ENCODE results near the gene PLXNA4. TPM values are rescaled to one million over a fixed set of nuclear protein-coding genes. Genes with fewer than 3 reads are reported as not detected.

PLXNA4 gene
- total RNA-seq, 1 experiment from 2014 or later: not detected

GRCh38 chr7:132103718-132104117, 472.6 kb downstream of the PLXNA4 start:
- H3K4me1 Mint-ChIP-seq (ENCODE audit: insufficient read depth, unreplicated experiment): no peaks in the 10 kb centered on the region
- intact Hi-C loops (cut with micrococcal nuclease): no loop called here
- H3K27me3 Mint-ChIP-seq (ENCODE audit: insufficient read depth, unreplicated experiment): no peaks in the 10 kb centered on the region
- H3K27ac Mint-ChIP-seq (ENCODE audit: low read depth, unreplicated experiment): no peak overlapping the region
- H3K4me3 Mint-ChIP-seq (ENCODE audit: unreplicated experiment): no peak overlapping the region
- CTCF ChIA-PET: no interaction called here
- POLR2A ChIA-PET: no interaction called here
- TF ChIP-seq CTCF (IDR thresholded peaks at IDR 0.05; ENCODE audit: unreplicated experiment): no peak
- no TSS peak for BruUV-seq (replicated peaks)
- no peaks in the 10 kb centered on the region for H3K9me3 Mint-ChIP-seq (ENCODE audit: unreplicated experiment)
- H3K36me3 Mint-ChIP-seq (ENCODE audit: insufficient read depth, unreplicated experiment): no peaks in the 10 kb centered on the region
- DNase-seq (ENCODE audit: unreplicated experiment): no peak

GRCh38 chr7:132102942-132103341, 473.3 kb downstream of the PLXNA4 start:
- no peak for DNase-seq (ENCODE audit: unreplicated experiment)
- POLR2A ChIA-PET: interaction anchor here (0.7 kb wide), 1 partner anchor 81 kb away, joined by 3 read pairs; no protein-coding TSS in a partner anchor
- no TSS peak for BruUV-seq (replicated peaks)

GRCh38 chr7:132102391-132102790, 473.9 kb downstream of the PLXNA4 start:
- Mint-ChIP-seq H3K4me3 (ENCODE audit: unreplicated experiment) (no peak overlapping the region), H3K27me3 (ENCODE audit: insufficient read depth, unreplicated experiment) (no peaks in the 10 kb centered on the region), H3K36me3 (ENCODE audit: insufficient read depth, unreplicated experiment) (no peaks in the 10 kb centered on the region), H3K9me3 (ENCODE audit: unreplicated experiment) (no peaks in the 10 kb centered on the region), H3K4me1 (ENCODE audit: insufficient read depth, unreplicated experiment) (no peaks in the 10 kb centered on the region), H3K27ac (ENCODE audit: low read depth, unreplicated experiment) (no peak overlapping the region)
- TF ChIP-seq CTCF (IDR thresholded peaks at IDR 0.05; ENCODE audit: unreplicated experiment): no peak
- intact Hi-C loops (cut with micrococcal nuclease): no loop called here
- DNase-seq (ENCODE audit: unreplicated experiment): no peak
- ChIA-PET CTCF (no interaction called here), POLR2A (interaction anchor here (0.7 kb wide), 1 partner anchor 81 kb away, joined by 3 read pairs; no protein-coding TSS in a partner anchor)
- no TSS peak for BruUV-seq (replicated peaks)

More at GRCh38 chr7:132102942-132103341, 473.3 kb downstream of the PLXNA4 start:
- Mint-ChIP-seq H3K4me3 (ENCODE audit: unreplicated experiment) (no peak overlapping the region), H3K27ac (ENCODE audit: low read depth, unreplicated experiment) (no peak overlapping the region), H3K36me3 (ENCODE audit: insufficient read depth, unreplicated experiment) (no peaks in the 10 kb centered on the region), H3K27me3 (ENCODE audit: insufficient read depth, unreplicated experiment) (no peaks in the 10 kb centered on the region), H3K9me3 (ENCODE audit: unreplicated experiment) (no peaks in the 10 kb centered on the region), H3K4me1 (ENCODE audit: insufficient read depth, unreplicated experiment) (no peaks in the 10 kb centered on the region)
- CTCF ChIA-PET: no interaction called here
- no peak for TF ChIP-seq CTCF (IDR thresholded peaks at IDR 0.05; ENCODE audit: unreplicated experiment)
- intact Hi-C loops (cut with micrococcal nuclease): no loop called here

- peaks cover 1% of the 10 kb centered on the region for H3K27me3 Mint-ChIP-seq (ENCODE audit: insufficient read depth, unreplicated experiment)
- intact Hi-C loops (cut with micrococcal nuclease): no loop called here
- H3K36me3 Mint-ChIP-seq (ENCODE audit: insufficient read depth, unreplicated experiment): no peaks in the 10 kb centered on the region
- no peak for TF ChIP-seq CTCF (IDR thresholded peaks at IDR 0.05; ENCODE audit: unreplicated experiment)
- POLR2A ChIA-PET: no interaction called here
- CTCF ChIA-PET: no interaction called here
- no peak overlapping the region for H3K27ac Mint-ChIP-seq (ENCODE audit: low read depth, unreplicated experiment)
- H3K4me1 Mint-ChIP-seq (ENCODE audit: insufficient read depth, unreplicated experiment): no peaks in the 10 kb centered on the region
- H3K9me3 Mint-ChIP-seq (ENCODE audit: unreplicated experiment): no peaks in the 10 kb centered on the region
- DNase-seq (ENCODE audit: unreplicated experiment): no peak
- no peak overlapping the region for H3K4me3 Mint-ChIP-seq (ENCODE audit: unreplicated experiment)
- BruUV-seq (replicated peaks): no TSS peak
Measured at GRCh38 chr7:132100981-132101380, 475.3 kb downstream of the PLXNA4 start.
